AG10803 (cell line): ENCODE data around the gene KIF22.
"Not testable (repeated sequence)": the region's sequence is repeated elsewhere in the genome, so short reads cannot be mapped to it uniquely, and the experiment has no call there.

Experiments used
- DNase-seq: peaks from one replicate; pipeline ENCODE4 v3.0.0; 2010; ENCODE audit warnings: low read depth
- H3K4me3 ChIP-seq: 2 replicates; pipeline ENCODE4 v1.5.1; 2011; ENCODE audit warnings: mild to moderate bottlenecking, low read length, control low read depth
- TF ChIP-seq, protein P1 (sequence below): conservative IDR thresholded peaks from 2 replicates; pipeline ENCODE4 v1.5.1; 2011; ENCODE audit warnings: mild to moderate bottlenecking, low read length, control low read depth, inconsistent platforms

KIF22 gene

DNA sequence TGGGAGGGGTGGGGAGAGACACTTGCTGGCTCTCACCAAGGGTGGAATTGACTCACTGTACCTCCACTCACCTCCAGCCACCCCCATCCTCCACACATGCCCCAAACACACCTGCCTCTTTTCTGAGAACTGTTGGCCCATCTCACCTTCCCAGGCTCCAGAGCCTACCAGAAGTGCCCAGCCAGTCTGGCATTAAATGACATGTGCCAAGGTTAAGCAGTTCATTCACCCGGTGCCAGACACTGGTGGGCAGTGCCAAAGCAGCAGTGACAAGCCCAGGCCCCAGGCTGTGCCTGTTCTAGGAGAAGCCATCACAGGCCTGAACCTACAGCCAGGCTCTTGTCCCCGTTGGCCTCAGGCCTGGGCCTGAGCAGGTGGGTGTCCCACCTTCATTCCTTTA lies 40.9 kb downstream of the KIF22 start:
- TF ChIP-seq, protein P1, sequence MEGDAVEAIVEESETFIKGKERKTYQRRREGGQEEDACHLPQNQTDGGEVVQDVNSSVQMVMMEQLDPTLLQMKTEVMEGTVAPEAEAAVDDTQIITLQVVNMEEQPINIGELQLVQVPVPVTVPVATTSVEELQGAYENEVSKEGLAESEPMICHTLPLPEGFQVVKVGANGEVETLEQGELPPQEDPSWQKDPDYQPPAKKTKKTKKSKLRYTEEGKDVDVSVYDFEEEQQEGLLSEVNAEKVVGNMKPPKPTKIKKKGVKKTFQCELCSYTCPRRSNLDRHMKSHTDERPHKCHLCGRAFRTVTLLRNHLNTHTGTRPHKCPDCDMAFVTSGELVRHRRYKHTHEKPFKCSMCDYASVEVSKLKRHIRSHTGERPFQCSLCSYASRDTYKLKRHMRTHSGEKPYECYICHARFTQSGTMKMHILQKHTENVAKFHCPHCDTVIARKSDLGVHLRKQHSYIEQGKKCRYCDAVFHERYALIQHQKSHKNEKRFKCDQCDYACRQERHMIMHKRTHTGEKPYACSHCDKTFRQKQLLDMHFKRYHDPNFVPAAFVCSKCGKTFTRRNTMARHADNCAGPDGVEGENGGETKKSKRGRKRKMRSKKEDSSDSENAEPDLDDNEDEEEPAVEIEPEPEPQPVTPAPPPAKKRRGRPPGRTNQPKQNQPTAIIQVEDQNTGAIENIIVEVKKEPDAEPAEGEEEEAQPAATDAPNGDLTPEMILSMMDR, result no peak
- no peak for DNase-seq
- H3K4me3 ChIP-seq, result no peak overlapping the region

- not testable (repeated sequence) for H3K4me3 ChIP-seq, DNase-seq
Measured at GRCh38 chr16:29833219-29833618, 42.7 kb downstream of the KIF22 start.

- no peak overlapping the region for H3K4me3 ChIP-seq
- TF ChIP-seq, protein P1, result no peak
- no peak for DNase-seq
Measured at GRCh38 chr16:29834079-29834478, 43.5 kb downstream of the KIF22 start.

DNA sequence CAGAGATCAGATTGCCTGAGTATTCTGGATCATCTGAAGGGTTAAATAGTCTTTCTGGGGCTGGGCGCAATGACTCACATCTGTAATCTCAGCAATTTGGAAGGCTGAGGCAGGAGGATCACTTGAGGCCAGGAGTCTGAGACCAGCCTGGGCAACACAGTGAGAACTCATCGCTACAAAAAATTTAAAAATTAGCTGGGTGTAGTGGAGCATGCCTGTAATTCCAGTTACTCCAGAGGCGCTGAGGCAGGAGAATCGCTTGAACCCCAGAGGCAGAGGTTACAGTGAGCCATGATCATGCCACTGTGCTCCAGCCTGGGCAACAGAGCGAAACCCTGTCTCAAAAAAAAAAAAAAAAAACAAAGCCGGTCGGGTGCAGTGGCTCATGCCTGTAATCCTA lies 45.4 kb downstream of the KIF22 start:
- DNase-seq, result no peak
- no peak overlapping the region for H3K4me3 ChIP-seq
- TF ChIP-seq, protein P1, result no peak

DNA sequence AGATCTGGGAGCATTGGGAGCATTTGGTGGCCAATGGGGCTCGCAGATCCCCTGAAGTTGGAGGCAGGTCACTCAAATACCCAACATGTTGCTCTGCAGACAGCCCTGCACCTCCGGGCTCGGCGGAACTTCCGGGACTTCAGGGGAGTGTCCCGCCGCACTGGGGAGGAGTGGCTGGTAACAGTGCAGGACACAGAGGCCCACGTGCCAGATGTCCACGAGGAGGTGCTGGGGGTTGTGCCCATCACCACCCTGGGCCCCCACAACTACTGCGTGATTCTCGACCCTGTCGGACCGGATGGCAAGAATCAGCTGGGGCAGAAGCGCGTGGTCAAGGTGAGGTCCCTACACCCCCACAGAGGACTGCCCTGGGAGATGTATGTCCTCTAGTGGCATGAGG lies 46.1 kb downstream of the KIF22 start:
- DNase-seq, result no peak
- TF ChIP-seq, protein P1, result no peak
- H3K4me3 ChIP-seq, result no peak overlapping the region

DNA sequence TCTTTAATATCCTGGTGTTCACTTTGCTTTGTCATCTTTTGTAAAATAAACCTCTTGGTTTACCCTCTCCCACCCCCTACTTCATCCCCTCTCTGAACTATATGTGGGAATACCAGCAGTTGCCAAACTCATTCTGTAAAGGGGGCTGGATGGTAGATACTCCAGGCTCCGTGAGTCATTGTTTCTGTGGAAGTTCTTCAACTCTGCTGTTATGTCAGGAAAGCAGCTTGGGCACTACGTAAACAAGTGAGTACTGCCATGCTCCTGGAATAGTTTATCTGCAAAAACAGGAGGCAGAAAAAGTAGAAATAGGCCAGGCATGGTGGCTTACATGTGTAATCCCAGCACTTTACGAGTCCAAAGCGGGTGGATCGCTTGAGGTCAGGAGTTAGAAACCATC lies 47.3 kb downstream of the KIF22 start:
- TF ChIP-seq, protein P1, result no peak
- DNase-seq, result no peak

DNA sequence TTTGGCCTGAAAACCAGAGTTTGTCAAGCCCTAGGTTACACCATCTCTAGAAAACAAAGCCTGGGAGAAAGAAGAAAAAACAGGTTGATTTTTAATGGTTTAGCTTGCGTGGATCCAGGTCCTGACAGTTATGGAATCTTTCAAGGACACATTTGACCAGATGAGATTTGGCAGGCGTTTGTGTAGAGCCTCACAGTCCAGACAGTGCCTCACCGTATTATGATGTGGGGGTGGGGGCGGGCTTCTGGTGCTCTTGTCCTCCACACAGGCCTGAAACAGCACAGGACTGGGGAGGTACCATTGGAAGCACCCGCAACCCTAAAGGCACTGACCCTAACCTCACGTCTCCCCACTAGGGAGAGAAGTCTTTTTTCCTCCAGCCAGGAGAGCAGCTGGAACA lies 49.3 kb downstream of the KIF22 start:
- no peak overlapping the region for H3K4me3 ChIP-seq
- TF ChIP-seq, protein P1, result no peak
- no peak for DNase-seq

More for the DNA sequence above, 47.3 kb downstream of the KIF22 start:
- H3K4me3 ChIP-seq, result no peak overlapping the region

DNA sequence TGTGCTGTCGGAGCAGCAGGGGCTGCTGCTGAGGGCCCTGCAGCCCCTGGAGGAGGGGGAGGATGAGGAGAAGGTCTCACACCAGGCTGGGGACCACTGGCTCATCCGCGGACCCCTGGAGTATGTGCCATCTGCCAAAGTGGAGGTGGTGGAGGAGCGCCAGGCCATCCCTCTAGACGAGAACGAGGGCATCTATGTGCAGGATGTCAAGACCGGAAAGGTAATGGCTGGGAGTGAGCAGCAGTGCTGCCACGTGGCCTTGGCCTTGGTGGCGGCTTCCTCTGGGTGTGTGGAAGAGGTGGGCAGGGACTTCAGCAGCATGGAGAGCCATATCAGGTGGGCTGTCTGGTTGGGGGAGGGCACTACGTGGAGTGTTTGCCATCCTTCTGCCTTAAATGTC lies 49.7 kb downstream of the KIF22 start:
- H3K4me3 ChIP-seq, result no peak overlapping the region
- no peak for DNase-seq
- TF ChIP-seq, protein P1, result no peak
